AG04450 (cell line): Measurements from ENCODE around the gene SALL3. TPM values are rescaled to one million over a fixed set of nuclear protein-coding genes. Genes with fewer than 3 reads are reported as not detected.
"Not testable (repeated sequence)": the region's sequence is repeated elsewhere in the genome, so short reads cannot be mapped to it uniquely, and the experiment has no call there.

ENCODE experiments used
- CTCF ChIA-PET: fragments of 300-600, 350-600 bp; formaldehyde crosslinking; extraction: SDS; loops from one replicate; lab custom pipeline; 2022; ENCODE audit warnings: antibody characterized with exemption, inconsistent platforms; lab: Charles Lee
- POLR2A ChIA-PET: fragments of 350-600 bp; formaldehyde crosslinking; extraction: SDS; loops from one replicate; lab custom pipeline; 2021; ENCODE audit warnings: antibody characterized with exemption, inconsistent platforms; lab: Yijun Ruan, JAX
- DNase-seq: peaks from one replicate; pipeline ENCODE4 v3.0.0-alpha.2; 2011; ENCODE audit warnings: low read depth, low spot score
- H3K27ac ChIP-seq: one replicate; pipeline ENCODE4 v1.5.1; 2012; ENCODE audit warnings: low read depth, low read length, control low read depth
- H3K27me3 ChIP-seq: one replicate; pipeline ENCODE4 v1.6.0; 2012; ENCODE audit warnings: low read length; ENCODE audit not compliant: control insufficient read depth, insufficient read depth
- H3K4me3 ChIP-seq: 2 replicates; pipeline ENCODE4 v1.5.1; 2011; ENCODE audit warnings: mild to moderate bottlenecking, low read depth, low read length, control low read depth
- H3K9me3 ChIP-seq: 2 replicates; pipeline ENCODE4 v1.5.1; 2012; ENCODE audit warnings: low read length; ENCODE audit not compliant: control insufficient read depth, insufficient read depth
- polyA plus RNA-seq: library from polyadenylated mRNA; depleted of rRNA; stranded (reverse); fragments of >200 nt; gene quantifications from 2 replicates; pipeline ENCODE4 v1.2.3, GENCODE V29; 2011
- TF ChIP-seq, protein P1 (sequence below): IDR thresholded peaks from 2 replicates; pipeline ENCODE4 v1.5.1; 2011; ENCODE audit warnings: low read depth, low read length, control low read depth, inconsistent platforms

Gene SALL3
- polyA plus RNA-seq, 1 experiment = not detected

DNA sequence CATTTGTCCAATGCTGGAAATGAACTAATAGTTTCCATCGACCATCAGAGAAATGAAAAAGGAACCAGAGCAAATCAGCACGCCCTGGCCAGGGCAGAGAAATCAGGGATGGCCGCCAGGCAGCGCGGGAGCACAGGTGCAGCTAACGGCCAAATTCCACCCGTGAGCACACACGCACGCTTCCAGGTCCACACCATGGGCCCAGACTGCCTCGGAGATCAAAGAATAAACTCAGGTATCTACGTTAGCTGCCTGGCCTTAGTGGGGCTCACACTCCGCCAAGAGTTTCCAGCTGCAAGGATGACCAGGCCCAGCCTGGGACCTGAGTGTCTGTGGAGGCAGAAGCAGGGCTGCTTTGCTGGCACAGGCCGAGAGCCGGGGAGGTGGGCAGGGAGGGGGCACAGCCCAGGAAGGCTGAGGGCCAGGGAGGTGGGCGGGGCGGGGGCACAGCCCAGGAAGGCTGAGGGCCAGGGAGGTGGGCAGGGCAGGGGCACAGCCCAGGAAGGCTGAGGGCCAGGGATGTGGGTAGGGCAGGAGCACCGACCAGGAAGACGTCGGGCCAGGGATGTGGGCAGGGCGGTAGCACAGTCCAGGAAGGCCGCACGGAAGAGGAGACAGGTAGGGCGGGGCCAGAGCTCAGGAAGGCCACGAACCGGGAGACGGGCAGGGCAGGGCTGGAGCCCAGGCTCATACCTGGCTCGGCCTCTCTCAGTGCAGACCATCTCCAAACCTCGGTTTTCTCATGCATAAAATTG is 43.2 kb upstream of the SALL3 start:
- TF ChIP-seq, protein P1, sequence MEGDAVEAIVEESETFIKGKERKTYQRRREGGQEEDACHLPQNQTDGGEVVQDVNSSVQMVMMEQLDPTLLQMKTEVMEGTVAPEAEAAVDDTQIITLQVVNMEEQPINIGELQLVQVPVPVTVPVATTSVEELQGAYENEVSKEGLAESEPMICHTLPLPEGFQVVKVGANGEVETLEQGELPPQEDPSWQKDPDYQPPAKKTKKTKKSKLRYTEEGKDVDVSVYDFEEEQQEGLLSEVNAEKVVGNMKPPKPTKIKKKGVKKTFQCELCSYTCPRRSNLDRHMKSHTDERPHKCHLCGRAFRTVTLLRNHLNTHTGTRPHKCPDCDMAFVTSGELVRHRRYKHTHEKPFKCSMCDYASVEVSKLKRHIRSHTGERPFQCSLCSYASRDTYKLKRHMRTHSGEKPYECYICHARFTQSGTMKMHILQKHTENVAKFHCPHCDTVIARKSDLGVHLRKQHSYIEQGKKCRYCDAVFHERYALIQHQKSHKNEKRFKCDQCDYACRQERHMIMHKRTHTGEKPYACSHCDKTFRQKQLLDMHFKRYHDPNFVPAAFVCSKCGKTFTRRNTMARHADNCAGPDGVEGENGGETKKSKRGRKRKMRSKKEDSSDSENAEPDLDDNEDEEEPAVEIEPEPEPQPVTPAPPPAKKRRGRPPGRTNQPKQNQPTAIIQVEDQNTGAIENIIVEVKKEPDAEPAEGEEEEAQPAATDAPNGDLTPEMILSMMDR = no peak
- ChIA-PET CTCF (no interaction called here), POLR2A (no interaction called here)
- Histone ChIP-seq H3K4me3 (no peak overlapping the region), H3K27me3 (no peaks in the 10 kb centered on the region), H3K27ac (no peak overlapping the region), H3K9me3 (peaks cover 66% of the 10 kb centered on the region)
- DNase-seq = no peak

DNA sequence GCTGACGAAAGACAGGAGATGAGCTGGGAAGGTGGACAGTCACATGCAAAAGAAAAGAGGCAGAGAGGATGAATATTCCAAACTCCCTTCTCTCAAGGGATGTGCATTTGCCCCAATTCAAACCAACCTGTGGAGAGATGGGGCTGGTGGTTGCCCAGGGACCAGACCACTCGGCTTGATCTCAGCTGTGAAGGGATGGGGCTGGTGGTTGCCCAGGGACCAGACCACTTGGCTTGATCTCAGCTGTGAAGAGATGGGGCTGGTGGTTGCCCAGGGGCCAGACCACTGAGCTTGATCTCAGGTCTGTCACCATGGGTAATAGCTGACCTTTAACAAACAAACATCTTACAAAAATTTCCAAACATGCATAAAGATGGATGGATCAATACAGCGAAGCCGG is 42.5 kb upstream of the SALL3 start:
- CTCF ChIA-PET = no interaction called here
- H3K27me3 ChIP-seq = no peaks in the 10 kb centered on the region
- TF ChIP-seq, protein P1 = no peak
- DNase-seq = no peak
- POLR2A ChIA-PET = no interaction called here
- no peak overlapping the region for H3K4me3 ChIP-seq
- no peak overlapping the region for H3K27ac ChIP-seq
- H3K9me3 ChIP-seq = peaks cover 71% of the 10 kb centered on the region

GRCh38 chr18:78939105-78939504 is 40.5 kb upstream of the SALL3 start:
- Histone ChIP-seq H3K27me3 (no peaks in the 10 kb centered on the region), H3K27ac (no peak overlapping the region), H3K4me3 (no peak overlapping the region), H3K9me3 (peaks cover 65% of the 10 kb centered on the region)
- TF ChIP-seq, protein P1 = no peak
- ChIA-PET CTCF (no interaction called here), POLR2A (no interaction called here)
- DNase-seq = no peak

GRCh38 chr18:78939734-78940494 is 39.7 kb upstream of the SALL3 start:
- H3K9me3 ChIP-seq = peaks cover 57% of the 10 kb centered on the region
- no peaks in the 10 kb centered on the region for H3K27me3 ChIP-seq
- no peak overlapping the region for H3K27ac ChIP-seq
- ChIA-PET POLR2A (no interaction called here), CTCF (no interaction called here)
- H3K4me3 ChIP-seq = no peak overlapping the region
- TF ChIP-seq, protein P1 = no peak
- DNase-seq = no peak

DNA sequence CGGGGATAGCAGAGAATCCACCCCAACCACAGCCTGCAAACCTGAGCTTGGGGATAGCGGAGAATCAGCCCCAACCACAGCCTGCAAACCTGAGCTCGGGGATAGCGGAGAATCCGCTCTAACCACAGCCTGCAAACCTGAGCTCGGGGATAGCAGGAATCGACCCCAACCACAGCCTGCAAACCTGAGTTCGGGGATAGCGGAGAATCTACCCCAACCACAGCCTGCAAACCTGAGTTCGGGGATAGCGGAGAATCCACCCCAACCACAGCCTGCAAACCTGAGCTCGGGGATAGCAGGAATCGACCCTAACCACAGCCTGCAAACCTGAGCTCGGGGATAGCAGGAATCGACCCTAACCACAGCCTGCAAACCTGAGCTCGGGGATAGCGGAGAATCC is 37.4 kb upstream of the SALL3 start:
- peaks cover 44% of the 10 kb centered on the region for H3K9me3 ChIP-seq
- CTCF ChIA-PET, DNase-seq, POLR2A ChIA-PET, H3K27me3 ChIP-seq, H3K27ac ChIP-seq, H3K4me3 ChIP-seq: not testable (repeated sequence)
